Mucosa of rectum (tissue), 2 donors: Measurements from ENCODE around the gene LMBR1L.

Experiments used
- H3K27ac ChIP-seq, 2 donors: one replicate each; pipeline ENCODE4 v1.7.0; 2013; ENCODE audit warnings: inconsistent platforms in 2 of 2, low read depth in 2 of 2, low read length in 2 of 2
- H3K27me3 ChIP-seq, 2 donors: one replicate each; pipeline ENCODE4 v1.7.0; 2013; ENCODE audit warnings: low read length in 2 of 2; ENCODE audit not compliant: control insufficient read depth in 2 of 2, insufficient read depth in 2 of 2
- H3K36me3 ChIP-seq, 2 donors: one replicate each; pipeline ENCODE4 v1.7.0; 2013; ENCODE audit warnings: low read length in 2 of 2; ENCODE audit not compliant: control insufficient read depth in 2 of 2, insufficient read depth in 2 of 2
- H3K4me1 ChIP-seq, 2 donors: one replicate each; pipeline ENCODE4 v1.7.0; 2013; ENCODE audit warnings: low read length in 2 of 2, mild to moderate bottlenecking in 1 of 2; ENCODE audit not compliant: control insufficient read depth in 2 of 2, insufficient read depth in 2 of 2
- H3K4me3 ChIP-seq, 2 donors: one replicate each; pipeline ENCODE4 v1.7.0; 2013; ENCODE audit warnings: low read length in 2 of 2
- H3K9ac ChIP-seq, 2 donors: one replicate each; pipeline ENCODE4 v1.7.0; 2013; ENCODE audit warnings: low read length in 2 of 2, low read depth in 1 of 2, mild to moderate bottlenecking in 1 of 2
- H3K9me3 ChIP-seq, 2 donors: one replicate each; pipeline ENCODE4 v1.7.0; 2013; ENCODE audit warnings: low read length in 2 of 2; ENCODE audit not compliant: control insufficient read depth in 2 of 2
- donor health status: healthy.
- donor health status: Normal muscosa, but diverticular disease.

Gene LMBR1L

DNA sequence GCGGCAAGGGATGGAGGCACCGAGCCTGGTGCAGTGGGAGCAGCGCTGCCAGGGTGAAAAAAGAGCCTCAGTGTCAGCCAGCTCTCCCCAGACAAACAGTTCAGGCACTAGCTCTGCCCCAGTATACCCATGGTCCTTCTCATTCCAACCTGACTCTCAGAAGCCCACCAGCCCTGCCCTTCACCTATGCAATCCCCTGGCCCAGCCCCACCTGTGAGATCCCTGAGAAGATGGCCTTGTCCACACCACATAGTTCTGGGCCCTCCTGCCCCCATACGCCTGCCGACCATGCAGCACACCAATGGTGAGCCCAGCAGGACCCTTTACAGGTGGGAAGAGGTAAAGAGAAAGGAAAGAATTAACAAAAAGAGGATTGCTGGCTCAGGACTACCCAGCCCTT lies 56.6 kb downstream of the LMBR1L start:
- H3K27ac ChIP-seq = no peak overlapping the region
- no peaks in the 10 kb centered on the region for H3K27me3 ChIP-seq
- peaks cover 37 to 41% of the 10 kb centered on the region in 2 donors for H3K4me1 ChIP-seq
- peaks cover 55 to 60% of the 10 kb centered on the region in 2 donors for H3K36me3 ChIP-seq
- H3K4me3 ChIP-seq = no peak overlapping the region
- no peak overlapping the region for H3K9ac ChIP-seq
- no peaks in the 10 kb centered on the region for H3K9me3 ChIP-seq

DNA sequence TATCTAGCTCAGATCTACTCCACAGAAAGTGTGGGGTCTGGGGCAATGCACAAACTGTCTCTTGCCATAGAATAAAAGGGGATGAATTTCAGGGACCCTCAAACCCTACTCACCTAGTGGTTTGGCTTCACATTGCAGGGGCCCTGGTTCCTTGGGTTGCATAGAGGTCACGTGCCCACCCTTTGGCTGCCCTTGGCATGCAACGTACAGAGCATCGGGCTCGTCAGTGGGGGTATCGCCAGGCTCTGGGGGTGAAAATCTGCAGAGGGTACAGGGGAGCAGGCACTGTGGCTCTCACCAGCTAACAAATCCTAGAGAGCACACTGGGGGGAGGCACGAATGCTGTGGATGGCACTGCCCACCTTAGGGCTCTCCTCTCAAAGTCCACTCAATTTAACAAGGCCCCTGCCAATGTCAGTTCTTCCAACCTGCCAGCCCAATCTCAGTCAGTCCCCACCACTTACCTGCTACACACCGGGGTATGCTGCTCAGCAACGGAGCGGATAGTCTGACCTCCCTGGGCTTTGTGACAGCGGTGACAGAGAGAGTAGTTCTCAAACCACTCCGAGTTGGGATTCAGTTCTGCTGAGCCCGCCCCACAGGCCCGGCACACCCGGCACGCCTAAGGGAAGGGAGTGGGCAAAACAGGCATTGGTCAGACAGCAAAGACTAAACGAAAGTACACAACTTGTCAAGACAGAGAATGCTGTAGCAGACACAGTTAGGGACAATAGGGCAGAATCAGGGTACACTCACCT lies 58.0 kb downstream of the LMBR1L start:
- Histone ChIP-seq H3K4me1 (peaks cover 22 to 27% of the 10 kb centered on the region in 2 donors), H3K36me3 (peaks cover 70 to 75% of the 10 kb centered on the region in 2 donors), H3K27ac (no peak overlapping the region), H3K27me3 (no peaks in the 10 kb centered on the region), H3K4me3 (no peak overlapping the region), H3K9me3 (no peaks in the 10 kb centered on the region), H3K9ac (no peak overlapping the region)

DNA sequence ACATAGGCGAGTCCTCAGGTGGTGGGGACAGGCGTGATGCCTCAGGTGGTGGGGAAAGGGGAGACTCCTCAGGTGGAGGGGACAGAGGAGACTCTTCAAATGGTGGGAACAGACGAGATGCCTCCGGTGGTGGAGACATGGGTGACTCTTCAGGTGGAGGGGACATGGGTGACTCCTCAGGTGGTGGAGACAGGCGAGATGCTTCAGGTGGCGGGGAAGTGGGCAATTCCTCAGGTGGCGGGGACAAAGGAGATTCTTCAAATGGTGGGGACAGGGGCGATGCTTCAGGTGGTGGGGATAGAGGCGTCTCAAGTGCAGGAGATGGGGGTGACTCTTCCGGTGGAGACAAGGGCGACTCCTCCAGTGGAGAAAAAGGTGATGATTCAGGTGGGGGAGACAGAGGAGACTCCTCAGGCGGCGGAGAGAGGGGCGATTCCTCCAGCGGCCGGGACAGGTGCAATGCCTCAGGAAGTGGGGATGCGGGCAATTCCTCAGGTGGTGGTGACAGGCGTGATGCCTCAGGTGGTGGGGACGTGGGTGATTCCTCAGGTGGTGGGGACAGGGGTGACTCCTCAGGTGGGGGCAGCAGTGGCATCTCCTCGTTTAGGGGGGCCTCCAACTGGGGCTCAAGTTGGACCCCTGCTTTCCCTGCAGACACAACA lies 58.7 kb downstream of the LMBR1L start:
- Histone ChIP-seq H3K27me3 (no peaks in the 10 kb centered on the region), H3K9me3 (no peaks in the 10 kb centered on the region), H3K27ac (no peak overlapping the region), H3K4me1 (peaks cover 15 to 20% of the 10 kb centered on the region in 2 donors), H3K36me3 (peaks cover 74 to 81% of the 10 kb centered on the region in 2 donors), H3K9ac (no peak overlapping the region), H3K4me3 (no peak overlapping the region)

DNA sequence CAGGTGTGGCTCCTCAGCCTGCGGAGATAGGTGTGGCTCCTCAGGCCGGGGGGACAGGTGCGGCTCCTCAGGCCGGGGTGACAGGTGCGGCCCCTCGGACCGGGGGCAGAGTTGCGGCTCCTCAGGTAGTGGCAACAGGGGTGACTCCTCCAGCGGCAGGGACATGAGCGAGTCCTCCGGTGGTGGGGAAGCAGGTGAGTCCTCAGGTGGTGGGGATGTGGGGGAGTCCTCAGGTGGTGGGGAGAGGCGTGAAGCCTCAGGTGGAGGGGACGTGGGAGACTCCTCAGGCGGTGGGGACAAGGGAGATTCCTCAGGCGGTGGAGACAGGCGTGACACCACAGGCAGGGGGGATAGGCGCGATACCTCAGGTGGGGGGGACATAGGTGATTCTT lies 59.3 kb downstream of the LMBR1L start:
- H3K4me1 ChIP-seq = peaks cover 10 to 14% of the 10 kb centered on the region in 2 donors
- H3K36me3 ChIP-seq = peaks cover 78 to 86% of the 10 kb centered on the region in 2 donors
- H3K4me3 ChIP-seq = no peak overlapping the region
- H3K9ac ChIP-seq = no peak overlapping the region
- H3K27me3 ChIP-seq = no peaks in the 10 kb centered on the region
- no peak overlapping the region for H3K27ac ChIP-seq
- H3K9me3 ChIP-seq = no peaks in the 10 kb centered on the region

DNA sequence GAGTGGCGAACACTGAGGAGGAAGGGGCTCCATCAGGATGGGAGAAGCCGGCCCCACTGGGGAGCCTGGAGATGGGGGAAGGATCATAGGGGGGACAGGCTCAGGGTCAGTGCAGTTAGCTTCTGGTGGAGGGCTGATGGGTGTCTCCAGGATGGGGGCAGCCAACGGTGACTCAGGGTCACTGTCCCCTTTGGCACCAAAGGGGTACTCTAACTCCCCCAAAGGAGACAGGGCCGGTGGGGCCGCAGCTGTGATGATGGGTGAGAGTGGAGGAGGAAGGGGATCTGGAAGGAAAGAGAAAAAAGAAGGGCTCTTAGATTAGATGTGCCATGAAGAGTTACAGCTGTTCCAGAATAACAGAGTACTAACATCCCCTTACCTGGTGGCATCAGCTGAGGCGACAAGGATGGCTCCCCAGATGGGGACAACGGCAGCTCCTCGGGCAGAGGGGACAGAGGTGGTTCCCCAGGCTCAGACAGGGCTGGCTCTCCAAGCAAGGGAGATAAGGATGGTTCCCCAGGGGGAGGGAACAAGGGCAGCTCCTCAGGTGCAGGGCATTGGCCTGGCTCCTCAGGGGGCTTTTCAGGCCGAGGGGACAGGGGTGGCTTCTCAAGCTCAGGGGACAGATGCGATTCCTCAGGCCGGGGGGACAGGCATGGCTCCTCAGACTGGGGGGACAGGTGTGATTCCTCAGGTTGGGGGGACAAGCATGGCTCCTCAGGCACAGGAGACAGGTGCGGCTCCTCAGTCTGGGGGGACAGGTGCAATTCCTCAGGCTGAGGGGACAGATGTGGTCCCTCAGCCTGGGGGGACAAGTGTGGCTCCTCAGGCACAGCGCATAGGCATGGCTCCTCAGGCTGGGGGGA lies 59.9 kb downstream of the LMBR1L start:
- H3K27ac ChIP-seq = no peak overlapping the region
- no peaks in the 10 kb centered on the region for H3K9me3 ChIP-seq
- H3K4me1 ChIP-seq = peaks cover 4 to 9% of the 10 kb centered on the region in 2 donors
- no peaks in the 10 kb centered on the region for H3K27me3 ChIP-seq
- peaks cover 84 to 92% of the 10 kb centered on the region in 2 donors for H3K36me3 ChIP-seq
- no peak overlapping the region for H3K9ac ChIP-seq
- no peak overlapping the region for H3K4me3 ChIP-seq

DNA sequence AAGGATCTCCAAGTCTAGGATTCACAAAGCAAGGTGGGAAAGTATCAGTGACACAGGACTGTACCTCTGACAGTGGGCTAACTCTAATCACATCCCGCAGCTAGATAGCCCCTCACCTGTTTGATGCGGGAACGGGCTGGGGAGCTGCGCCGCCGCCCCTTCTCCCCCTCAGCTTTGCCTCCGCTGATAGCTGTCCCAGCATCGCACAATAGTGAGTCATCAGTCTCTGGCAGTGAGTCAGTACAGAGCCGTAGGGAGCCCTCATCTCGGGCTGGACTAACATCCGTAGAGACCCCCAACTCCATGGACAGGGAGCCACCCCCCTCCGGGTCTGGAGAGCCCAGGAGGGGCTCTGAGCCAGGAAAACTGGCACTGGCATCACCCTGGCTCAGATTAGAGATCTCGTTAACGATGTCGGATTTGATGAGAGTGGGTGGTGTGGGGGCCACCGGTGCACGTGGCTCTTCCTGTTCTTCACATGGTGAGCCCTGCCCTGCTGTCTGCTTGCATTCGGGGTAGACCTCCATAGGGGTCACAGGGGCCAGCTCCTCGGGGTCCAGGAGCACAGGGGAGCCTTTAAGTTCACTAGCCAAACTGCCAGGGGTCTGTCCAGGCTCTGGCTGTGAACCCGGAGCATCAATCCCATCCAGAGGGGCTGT lies 61.0 kb downstream of the LMBR1L start:
- H3K9me3 ChIP-seq = no peaks in the 10 kb centered on the region
- no peak overlapping the region for H3K9ac ChIP-seq
- H3K4me1 ChIP-seq = no peaks in the 10 kb centered on the region
- no peak overlapping the region for H3K4me3 ChIP-seq
- no peaks in the 10 kb centered on the region for H3K27me3 ChIP-seq
- H3K27ac ChIP-seq = no peak overlapping the region
- peaks cover 90 to 96% of the 10 kb centered on the region in 2 donors for H3K36me3 ChIP-seq

DNA sequence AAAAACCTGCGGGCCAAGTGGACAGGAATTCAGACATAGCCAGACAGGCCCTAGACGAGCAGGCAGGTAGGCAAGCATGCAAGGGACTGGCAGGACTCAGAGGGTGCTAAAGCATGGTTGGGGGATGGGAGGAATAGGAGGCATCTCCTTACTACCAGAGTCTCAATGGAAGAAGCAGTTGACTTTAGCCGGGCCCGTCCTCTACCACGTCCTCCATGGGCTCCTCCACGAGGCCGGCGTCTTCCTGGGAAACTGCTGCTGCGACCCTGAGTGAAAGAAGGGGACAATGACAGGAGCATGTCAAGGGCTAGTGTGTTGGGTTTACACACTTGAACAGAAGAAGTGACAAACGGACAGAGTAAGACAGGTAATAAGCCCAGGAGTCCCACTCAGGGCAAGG lies 61.7 kb downstream of the LMBR1L start:
- H3K36me3 ChIP-seq = peaks cover 90 to 96% of the 10 kb centered on the region in 2 donors
- no peaks in the 10 kb centered on the region for H3K27me3 ChIP-seq
- H3K9me3 ChIP-seq = no peaks in the 10 kb centered on the region
- no peak overlapping the region for H3K27ac ChIP-seq
- no peak overlapping the region for H3K9ac ChIP-seq
- H3K4me1 ChIP-seq = no peaks in the 10 kb centered on the region
- no peak overlapping the region for H3K4me3 ChIP-seq
